NB4 (cell line): Measurements from ENCODE around the gene SV2C.

Experiments used
- MYC ChIP-seq: IDR thresholded peaks from 2 replicates; pipeline ENCODE4 v1.6.1; 2011; ENCODE audit warnings: low read depth, low read length
- POLR2A ChIP-seq: IDR thresholded peaks from 2 replicates; pipeline ENCODE4 v1.6.1; 2011; ENCODE audit warnings: mild to moderate bottlenecking; ENCODE audit not compliant: insufficient read length; ENCODE audit errors: extremely low read depth
- TF ChIP-seq, protein P1 (sequence below): IDR thresholded peaks from one replicate; pipeline ENCODE4 v1.5.1; 2012; ENCODE audit warnings: low read depth, low read length

DNA sequence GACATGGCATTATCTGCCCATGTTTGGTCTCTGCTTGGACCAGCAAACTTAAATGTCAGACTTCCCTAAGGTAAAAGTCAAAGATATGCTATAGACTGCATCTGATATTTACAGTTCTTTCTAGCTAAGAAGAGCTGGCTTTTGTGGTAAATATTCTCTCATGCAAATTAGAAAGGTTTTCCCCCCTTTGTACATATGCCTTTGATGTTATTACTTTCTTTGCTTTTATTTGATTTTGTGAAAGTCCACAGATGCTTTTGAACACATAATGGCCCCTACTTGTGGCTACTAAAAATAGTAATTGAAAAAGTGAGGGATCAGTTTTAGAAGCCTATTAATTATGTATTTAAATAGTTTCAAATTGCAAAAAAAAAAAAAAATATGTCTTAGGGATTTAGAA lies 104.2 kb downstream of the SV2C start:
- TF ChIP-seq, protein P1, sequence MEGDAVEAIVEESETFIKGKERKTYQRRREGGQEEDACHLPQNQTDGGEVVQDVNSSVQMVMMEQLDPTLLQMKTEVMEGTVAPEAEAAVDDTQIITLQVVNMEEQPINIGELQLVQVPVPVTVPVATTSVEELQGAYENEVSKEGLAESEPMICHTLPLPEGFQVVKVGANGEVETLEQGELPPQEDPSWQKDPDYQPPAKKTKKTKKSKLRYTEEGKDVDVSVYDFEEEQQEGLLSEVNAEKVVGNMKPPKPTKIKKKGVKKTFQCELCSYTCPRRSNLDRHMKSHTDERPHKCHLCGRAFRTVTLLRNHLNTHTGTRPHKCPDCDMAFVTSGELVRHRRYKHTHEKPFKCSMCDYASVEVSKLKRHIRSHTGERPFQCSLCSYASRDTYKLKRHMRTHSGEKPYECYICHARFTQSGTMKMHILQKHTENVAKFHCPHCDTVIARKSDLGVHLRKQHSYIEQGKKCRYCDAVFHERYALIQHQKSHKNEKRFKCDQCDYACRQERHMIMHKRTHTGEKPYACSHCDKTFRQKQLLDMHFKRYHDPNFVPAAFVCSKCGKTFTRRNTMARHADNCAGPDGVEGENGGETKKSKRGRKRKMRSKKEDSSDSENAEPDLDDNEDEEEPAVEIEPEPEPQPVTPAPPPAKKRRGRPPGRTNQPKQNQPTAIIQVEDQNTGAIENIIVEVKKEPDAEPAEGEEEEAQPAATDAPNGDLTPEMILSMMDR, result no peak
- TF ChIP-seq POLR2A, result no peak
- no peak for TF ChIP-seq MYC
